HG03108 (cell line): ENCODE measurements around the gene CACNB2.

Experiments
- ATAC-seq: cut with Tn5 transposase; IDR thresholded peaks from one replicate; pipeline ENCODE4 v1.9.1; 2021; ENCODE audit warnings: moderate library complexity; ENCODE audit not compliant: unreplicated experiment

Gene CACNB2

DNA sequence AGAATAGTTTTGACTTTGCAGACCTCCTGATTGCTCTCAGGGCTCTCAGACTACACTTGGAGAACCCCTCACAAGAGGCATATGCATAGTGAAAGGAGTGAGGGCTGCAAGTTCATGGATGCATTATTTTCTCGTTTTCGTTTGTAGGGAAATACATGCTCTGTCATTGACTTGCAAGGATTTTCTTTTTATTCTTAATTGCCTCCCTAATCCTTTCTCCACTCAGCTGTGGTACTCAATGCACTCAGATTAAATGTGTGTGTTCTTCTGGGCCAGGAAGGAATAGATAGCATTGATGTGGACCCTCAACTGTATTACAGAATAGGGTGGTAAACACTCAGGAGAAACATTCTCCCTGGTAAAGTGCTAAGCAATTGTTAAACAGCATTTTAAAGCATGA lies 188.7 kb downstream of the CACNB2 start:
- no peak for ATAC-seq

DNA sequence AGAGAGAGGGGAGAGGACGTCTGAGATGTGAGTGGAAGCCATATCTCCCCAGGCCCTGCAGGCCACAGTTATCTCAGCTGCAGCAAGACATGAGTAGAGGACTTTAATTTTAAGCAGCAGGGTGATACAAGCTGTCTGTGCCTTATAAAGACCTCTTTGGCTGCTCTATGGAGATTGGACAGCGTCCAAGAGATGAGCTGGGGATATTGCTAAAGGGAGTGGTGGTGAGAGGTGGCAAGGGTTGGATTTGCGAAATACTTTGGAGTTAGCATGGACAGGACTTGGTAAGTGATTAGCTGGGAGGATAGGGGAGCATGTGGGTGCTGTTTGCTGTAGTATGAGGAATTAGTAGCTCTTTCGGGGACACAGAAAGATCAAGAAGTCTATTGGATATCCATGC lies 191.8 kb downstream of the CACNB2 start:
- ATAC-seq = no peak

DNA sequence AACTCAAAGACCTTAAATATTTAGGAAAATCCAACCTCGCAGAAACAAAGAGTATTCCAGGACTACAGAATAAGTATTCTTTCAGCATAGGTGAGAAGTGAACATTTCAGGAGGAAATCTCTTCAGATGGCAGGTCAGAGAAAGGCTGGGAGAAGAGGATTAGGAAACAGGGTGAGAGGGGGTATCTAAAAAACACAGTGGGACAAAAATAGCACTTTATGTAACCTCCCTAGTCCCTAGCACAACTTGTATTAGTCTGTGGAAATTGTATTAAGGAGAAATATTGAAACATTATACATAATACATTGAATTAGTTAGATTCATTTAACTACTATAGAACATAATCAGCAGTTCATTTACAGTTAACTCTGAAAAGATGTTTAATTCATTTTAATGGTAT lies 192.3 kb downstream of the CACNB2 start:
- no peak for ATAC-seq

DNA sequence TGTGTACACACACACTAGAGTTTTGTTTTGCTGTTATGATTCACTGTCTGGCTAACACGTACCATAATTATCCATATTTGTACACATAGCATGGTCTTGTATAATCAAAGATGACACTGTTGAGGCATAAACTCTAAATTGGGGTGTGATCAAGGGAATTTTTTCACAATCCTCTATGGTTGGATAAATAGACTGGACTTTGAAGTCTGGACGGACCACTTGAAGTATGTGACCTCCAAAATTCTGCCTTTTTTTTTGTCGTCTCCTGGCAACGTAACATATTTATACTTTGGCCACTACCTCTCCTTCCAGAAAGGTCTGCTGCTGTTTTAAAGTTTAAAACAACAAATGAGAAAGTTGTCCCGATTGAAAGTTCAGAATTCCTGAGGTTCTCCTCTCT lies 193.4 kb downstream of the CACNB2 start:
- ATAC-seq = no peak

DNA sequence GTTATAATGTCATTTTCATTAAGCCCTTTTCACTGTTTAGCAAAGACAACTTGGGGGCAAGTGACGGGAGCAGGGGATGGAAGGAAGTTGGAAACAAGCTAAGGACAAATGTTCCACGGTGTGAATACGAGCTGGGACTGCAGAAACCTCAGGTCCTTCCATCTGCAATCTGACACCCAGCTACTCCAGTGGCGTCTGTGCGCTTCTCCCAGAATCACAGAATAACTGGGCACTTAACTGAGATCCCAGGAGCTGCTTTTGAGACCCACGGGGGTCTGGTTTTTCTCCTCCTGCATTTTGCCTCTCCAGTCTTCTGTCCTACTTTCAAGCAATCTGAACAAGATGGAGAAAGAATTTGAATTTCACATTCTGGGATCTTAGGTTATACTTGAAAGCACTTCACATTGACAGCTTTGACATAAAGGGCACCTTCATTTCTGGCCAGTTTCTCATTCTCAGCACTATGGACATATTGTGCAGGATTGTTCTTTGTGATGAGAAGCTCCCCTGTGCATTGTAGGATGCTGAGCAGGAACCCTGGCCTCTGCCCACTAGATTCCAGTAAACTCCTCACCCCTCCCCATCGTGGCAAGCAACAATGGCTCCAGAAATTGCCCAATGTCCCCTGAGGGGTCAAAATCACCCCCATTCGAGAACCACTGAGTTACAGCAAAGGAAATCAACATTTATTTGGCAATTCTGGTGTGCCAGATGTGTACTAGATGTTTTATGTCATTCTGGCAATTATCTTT lies 194.1 kb downstream of the CACNB2 start:
- no peak for ATAC-seq

DNA sequence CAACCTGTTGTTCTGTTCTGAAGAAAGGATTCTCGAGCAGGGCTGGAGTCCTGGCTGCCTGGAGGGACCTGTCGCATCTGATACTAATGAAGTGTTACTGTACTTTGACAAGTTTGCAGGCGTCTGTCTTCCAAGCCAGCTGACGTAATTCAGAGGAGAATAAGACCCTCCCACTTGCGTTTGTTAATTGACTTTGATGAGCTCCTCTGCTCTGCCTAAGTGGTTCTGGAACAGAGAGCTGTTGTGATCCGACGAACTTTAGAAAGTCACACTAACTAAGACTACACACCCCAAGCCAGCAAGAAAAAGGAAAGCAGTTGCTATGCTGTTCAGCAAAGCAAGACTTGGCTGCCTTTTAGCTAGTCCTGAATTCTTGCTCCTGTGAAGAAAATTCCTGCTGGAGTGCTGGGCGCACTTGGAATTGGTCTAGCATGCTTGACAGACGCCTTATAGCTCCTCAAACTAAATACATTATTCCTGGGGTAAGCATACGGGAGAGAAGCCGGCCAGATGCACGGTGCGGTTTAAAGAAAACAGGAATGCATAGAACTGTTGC lies 200.3 kb downstream of the CACNB2 start:
- ATAC-seq = no peak

DNA sequence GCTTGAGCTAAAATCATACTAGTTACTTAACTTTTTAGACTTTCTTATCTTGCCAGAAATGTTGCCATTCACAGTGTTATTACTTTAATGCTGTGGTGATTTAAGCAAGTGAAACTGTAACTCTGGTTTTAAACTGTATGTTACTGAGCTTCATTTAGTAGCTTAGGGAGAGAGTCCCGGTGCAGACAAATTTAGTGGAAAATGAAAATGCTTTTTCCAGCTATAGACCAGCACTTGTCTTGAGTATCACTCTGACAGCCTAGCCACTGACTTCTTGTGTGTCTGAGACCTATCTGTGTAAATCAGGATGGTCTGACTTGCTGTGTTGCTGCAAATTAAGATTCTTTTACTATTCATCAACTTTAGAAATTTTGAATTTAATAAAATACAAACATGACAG lies 200.8 kb downstream of the CACNB2 start:
- no peak for ATAC-seq

DNA sequence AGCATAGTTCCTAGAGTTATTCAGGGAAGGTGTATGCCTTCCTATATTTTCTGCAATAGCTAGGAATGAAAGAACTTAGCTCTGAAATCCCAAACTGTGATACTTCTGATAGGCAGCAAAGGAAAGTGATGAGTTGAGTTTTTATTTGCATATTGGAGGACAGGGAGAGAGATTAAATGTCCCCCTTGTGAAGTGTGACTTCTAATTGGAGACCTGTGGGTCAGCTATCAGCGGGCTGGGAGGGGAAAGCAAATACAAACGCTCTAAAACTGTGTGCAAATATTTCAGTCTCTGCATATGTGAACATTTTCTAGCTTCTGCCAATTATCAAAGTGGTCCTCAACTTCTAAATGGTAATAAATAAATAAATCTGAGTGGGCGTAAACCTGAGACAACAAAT lies 203.3 kb downstream of the CACNB2 start:
- no peak for ATAC-seq

DNA sequence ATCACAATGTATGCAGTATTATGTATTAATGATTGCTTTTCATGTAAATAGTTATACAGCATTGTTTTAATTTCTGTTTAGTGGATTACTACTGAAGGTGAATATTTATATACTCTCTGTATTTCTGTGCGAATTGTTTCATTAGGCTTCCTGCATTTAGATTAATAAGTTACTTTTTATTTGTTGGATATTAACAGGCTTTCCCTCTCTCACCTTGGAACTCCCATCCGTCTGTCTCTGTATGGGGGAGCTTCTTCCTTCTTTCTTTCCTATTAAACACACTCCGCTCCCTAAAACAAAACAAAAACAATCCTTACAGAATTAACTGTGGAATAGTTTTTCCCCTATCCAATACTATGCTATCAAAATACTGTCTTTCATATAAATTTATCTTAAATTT lies 205.1 kb downstream of the CACNB2 start:
- no peak for ATAC-seq

DNA sequence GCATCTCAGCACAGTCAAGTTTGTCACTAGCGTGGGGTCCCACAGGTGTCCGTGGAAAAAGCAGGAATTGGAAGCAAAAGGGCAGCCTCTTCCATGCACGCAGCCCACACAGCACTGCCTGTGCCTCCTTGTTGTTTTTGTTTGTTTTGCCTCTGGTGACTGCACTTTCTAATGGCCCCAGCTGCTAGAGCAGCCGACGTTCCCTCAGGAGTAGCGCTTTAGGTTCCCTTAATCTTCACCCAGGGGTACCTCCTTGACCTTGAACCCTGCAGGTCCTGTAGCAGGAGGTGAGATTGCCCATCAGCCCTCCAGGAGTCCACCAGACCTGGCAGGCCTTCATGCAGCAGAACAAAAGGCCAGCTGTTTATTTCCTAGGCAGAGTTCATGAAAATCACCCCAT lies 210.1 kb downstream of the CACNB2 start:
- ATAC-seq = no peak

DNA sequence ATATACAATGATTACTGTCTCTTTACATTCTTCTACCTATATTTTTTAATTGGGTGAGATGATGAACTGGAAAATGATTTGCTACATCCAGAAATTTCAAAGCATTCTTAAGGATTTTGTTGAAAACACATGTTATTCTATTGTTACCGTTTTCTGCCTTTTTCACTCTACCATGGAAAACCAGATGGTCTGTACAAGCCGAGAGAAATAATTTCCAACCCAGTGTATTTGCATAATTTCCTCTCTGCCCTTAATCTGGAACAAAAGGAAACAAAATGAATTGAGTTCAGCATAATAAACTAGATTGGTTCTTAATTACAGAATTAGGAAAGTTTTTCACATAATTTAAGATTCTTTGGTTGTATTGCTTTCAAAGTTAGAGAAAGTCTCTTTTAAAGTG lies 211.2 kb downstream of the CACNB2 start:
- ATAC-seq = no peak

DNA sequence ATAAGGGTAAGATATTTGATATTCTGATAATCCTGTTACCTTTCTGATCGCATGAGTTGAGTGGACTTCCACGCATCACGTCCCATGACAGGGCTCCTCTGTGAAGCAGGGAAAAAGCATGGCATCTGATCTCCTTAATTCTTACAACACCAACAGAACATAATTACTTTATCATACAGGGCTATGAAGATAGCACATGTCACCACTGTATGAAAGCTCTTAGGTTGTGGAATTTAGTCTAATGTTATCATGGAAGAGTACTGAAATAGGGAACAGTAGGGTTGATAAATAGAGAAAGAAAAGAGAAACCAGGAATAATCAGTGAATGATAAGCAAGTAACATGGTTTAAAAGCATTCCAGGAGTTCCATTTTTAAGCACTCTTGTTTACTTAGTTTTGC lies 212.0 kb downstream of the CACNB2 start:
- no peak for ATAC-seq

DNA sequence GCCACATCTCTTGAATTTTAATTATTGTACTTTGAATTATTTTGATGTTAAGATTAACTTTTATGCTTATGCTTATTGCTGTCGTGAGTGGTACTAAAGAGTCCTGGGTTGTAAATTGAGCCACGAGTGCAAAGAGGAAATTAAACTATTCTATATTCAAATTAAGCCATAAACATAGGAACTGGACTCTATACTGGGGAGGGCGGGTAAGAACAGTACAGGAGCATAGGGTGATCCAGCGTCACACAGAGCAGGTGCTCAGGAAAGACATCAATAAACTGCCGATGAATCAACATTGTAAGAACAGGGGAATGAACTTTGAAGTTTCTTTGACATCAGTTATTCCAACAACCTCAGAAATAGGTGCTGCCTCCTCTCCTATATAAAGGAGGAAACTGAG lies 219.6 kb downstream of the CACNB2 start:
- no peak for ATAC-seq

DNA sequence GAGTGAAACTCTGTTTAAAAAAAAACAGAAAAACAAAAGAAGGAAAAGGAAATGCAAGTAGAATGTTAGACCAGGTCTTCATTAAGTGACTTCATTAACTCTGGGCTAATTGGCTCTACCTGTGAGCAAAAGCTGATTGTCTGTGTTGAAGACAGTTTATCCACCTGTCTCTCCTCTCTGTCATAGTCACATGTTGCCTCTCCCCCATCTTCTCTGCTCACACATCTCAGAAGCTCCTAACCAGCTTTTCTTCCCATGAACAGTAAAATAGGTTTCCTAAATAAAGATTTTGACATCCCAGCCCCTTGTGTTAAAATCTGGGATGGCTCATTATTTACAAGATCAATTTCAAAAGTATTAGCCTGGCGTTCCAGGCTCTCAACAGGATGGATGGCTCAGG lies 222.7 kb downstream of the CACNB2 start:
- ATAC-seq = no peak

DNA sequence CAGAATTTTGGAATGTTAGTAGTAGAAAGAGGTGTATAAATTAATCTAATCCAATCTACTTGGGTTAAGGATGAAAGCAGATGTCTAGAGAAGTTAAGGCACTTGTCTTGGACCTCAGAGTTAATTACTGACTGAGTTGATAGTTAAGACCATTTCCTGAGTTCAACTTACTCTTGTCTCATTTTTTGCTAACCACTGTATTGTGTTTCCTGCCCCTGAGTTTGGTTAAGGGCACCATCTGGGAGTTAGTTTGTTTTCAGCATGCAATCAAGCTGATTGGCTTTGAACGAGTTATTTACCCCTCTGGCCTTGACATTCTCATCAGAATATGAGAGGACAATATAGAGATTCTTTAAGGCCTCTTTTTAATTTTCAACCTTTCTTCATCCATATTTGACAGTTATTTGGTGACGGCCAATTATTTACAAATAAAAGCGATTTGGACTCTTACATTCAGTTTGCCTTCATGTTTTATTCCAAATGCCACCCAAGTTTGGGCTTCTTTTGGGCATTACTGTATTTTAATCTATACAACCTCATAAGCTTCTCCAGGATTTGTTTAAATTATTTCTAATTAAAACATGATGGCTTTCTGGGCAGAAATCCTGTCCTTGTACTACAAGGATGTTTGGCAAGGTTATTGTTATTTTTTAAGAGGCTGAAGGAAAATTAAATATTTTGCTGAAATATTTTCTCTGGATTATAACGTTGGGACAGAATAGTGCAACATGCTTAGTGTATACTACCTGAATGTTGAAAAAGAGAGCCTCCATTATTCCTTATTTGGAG lies 225.0 kb downstream of the CACNB2 start:
- peak; percentile 98 for ATAC-seq

DNA sequence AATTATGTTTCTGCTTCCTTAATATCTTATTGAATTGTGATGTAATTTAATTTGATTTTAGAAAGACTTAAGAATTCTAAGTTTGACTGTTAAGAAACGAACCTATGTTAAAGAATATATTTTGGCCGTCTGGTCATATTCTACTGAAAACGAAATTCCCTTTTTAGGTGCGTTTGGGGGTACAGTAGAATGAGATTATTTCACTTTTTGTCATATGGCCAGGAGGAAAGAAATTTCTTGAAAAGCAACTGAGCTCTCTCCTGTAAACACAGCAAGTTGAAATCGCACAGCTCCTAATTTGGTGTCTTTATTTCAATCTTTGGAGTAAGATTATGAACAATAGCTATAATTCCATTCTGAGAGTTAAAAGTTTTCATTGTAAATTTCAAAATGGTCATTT lies 227.6 kb downstream of the CACNB2 start:
- ATAC-seq = no peak

DNA sequence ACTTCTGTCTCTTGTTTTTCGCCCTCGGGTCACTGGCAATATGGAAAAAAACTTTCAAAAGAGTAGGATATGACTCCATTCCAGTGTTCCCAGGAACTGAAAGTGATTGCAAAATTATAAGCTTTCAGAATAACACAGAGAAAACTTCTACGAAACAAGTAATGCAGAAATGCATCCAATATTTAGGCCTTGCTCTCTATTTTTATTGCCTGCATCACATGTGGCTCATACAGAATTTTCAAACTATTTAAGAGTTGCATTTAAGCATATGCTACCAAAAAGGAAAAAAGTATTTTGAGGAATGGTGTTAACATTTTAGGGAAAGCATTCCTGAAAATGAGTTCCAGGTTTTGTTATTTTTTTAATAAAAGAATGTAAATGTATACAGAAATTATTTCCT lies 228.0 kb downstream of the CACNB2 start:
- ATAC-seq = no peak

DNA sequence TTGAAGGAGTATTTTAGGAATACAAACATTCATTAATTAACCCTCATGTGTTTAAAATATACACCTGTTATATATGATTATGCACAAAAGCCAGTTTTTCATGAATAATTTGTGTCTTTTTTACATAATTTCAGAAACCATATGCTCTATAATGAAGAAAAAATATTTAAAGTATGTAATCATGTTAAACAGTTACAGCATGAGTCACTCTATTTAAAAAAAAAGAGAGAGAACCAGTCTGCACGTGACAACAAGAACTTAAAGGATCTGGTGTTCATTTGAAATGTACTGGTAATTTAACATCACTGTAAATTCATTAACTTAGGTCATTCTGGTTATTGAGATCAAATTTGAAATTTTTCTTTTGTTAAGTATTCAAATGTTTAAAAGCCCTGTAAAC lies 228.5 kb downstream of the CACNB2 start:
- ATAC-seq = no peak

DNA sequence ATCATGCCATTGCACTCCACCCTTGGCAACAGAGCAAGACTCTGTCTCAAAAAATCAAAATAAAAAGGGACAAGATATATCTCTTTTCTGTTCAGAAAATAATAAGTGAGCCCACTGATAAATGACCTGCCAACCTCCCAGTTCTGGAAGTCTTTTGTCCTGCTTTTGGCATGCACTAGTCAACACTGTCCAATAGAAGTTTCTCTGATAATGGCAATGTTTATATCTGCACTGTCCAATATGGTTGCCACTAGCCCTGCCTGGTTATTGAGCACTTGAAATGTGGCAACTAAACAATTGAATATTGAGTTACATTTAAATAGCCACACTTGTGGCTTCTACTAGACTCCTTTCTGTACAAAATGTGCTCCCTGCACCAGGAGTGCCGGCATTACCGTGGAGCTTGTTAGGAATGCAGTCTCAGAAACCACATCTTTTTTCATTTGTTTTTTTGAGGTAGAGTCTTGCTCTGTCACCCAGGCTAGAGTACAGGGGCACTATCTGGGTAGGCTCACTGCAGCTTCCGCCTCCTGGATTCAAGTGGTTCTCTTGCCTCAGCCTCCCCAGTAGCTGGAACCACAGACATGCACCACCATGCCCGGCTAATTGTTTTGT lies 229.7 kb downstream of the CACNB2 start:
- no peak for ATAC-seq

DNA sequence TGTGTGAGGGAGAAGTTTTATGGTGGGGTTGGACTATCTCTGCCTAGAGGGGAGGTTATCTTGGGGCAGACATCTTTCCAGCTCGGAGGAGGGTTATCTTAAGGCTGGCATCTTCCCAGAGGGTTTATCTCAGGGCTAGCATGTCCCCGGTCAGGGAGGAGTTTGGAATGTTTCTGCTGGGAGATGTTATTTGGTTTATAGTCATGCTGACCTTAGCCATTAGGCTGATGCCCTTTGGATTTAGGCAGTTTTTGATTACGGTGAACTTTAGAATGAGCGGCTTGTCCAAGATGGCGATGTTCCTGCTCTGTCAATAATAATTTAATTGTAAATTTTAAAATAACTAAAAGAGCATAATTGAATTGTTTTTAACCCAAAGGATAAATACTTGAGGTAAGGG lies 236.4 kb downstream of the CACNB2 start:
- no peak for ATAC-seq

DNA sequence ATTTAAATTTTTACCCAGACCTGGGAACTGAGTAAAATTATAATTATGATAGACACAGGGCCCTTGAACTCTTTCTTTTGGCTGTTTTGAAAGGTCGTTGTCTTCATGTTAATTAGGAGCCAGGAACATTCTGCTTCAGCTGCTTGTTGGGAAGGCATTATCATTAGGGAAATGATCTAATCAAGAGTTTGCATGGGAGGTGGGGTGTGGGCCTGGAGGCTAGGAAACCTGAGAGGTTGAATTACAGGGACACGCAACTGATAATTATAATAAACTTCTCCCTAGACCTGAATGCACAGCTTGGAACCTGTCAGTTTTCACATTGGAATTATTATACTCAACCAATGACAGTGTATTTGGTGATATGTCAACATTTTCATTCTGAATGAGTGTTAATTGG lies 237.7 kb downstream of the CACNB2 start:
- ATAC-seq = no peak

DNA sequence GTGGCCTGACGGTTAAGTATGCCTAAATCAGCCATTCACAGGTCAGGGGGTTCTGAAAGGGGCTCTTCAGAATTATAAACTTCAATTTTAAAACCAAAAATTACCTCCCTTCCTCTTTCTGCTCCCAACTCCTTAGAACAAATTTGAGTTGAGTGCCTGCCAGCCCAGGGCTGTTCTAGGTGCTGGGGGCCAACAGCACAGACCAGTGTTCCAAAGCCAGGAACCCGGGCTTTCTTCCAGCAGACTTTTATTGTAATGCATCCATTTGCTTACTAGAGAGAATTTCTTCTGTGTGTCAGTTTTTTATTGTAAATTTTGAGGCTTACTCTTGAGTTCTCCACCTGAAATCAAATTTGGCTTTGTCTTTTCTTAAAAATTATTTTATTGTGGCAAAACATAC lies 238.5 kb downstream of the CACNB2 start:
- ATAC-seq = no peak
